ENCODE data around the gene TIE1.

- TF ChIP-seq, protein P1, sequence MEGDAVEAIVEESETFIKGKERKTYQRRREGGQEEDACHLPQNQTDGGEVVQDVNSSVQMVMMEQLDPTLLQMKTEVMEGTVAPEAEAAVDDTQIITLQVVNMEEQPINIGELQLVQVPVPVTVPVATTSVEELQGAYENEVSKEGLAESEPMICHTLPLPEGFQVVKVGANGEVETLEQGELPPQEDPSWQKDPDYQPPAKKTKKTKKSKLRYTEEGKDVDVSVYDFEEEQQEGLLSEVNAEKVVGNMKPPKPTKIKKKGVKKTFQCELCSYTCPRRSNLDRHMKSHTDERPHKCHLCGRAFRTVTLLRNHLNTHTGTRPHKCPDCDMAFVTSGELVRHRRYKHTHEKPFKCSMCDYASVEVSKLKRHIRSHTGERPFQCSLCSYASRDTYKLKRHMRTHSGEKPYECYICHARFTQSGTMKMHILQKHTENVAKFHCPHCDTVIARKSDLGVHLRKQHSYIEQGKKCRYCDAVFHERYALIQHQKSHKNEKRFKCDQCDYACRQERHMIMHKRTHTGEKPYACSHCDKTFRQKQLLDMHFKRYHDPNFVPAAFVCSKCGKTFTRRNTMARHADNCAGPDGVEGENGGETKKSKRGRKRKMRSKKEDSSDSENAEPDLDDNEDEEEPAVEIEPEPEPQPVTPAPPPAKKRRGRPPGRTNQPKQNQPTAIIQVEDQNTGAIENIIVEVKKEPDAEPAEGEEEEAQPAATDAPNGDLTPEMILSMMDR (conservative IDR thresholded peaks at IDR 0.05): no peak
- no peak for TF ChIP-seq ZFX (IDR thresholded peaks at IDR 0.05)
These were observed 50.9 kb downstream of the TIE1 start for GRCh38 chr1:43351421-43352350.

All from C4-2B (cell line).